A549 (cell line): ENCODE measurements around the gene GLRX3.

Experiments
- CEBPB ChIP-seq, 2 experiments: fragments of >200 bp in 1 of 2; sonication (Bioruptor Twin) in 1 of 2; formaldehyde crosslinking in 1 of 2; IDR thresholded peaks; 2 replicates each; pipeline ENCODE4 v1.6.1; 2012 to 2016
- EP300 ChIP-seq, 2 experiments: fragments of >200 bp; sonication (Bioruptor Twin); formaldehyde crosslinking; IDR thresholded peaks; 2 replicates in 1 of 2; 3 replicates in 1 of 2; pipeline ENCODE4 v1.6.1; 2016 to 2017
- MYC ChIP-seq: IDR thresholded peaks from 2 replicates; pipeline ENCODE4 v1.6.1; 2012; ENCODE audit warnings: mild to moderate bottlenecking, inconsistent platforms, low read length, improper control_type of control experiment, borderline replicate concordance
- PBX3 ChIP-seq: IDR thresholded peaks from 2 replicates; pipeline ENCODE4 v1.6.1; 2012
- POLR2A ChIP-seq: IDR thresholded peaks from 2 replicates; pipeline ENCODE4 v1.6.1; 2012; ENCODE audit warnings: mild to moderate bottlenecking, low read length
- RFX5 ChIP-seq: fragments of 450-650 bp; IDR thresholded peaks from 2 replicates; pipeline ENCODE4 v1.7.1; 2014; ENCODE audit warnings: antibody characterized with exemption, mild to moderate bottlenecking, moderate library complexity
- ZFP36 ChIP-seq: fragments of 450-650 bp; IDR thresholded peaks from 2 replicates; pipeline ENCODE4 v1.6.1; 2014; ENCODE audit warnings: borderline replicate concordance; ENCODE audit not compliant: partially characterized antibody
- TF ChIP-seq, protein P1 (sequence below): fragments of >200 bp; sonication (Bioruptor Twin); formaldehyde crosslinking; IDR thresholded peaks from 3 replicates; pipeline ENCODE4 v1.5.1; 2016

DNA sequence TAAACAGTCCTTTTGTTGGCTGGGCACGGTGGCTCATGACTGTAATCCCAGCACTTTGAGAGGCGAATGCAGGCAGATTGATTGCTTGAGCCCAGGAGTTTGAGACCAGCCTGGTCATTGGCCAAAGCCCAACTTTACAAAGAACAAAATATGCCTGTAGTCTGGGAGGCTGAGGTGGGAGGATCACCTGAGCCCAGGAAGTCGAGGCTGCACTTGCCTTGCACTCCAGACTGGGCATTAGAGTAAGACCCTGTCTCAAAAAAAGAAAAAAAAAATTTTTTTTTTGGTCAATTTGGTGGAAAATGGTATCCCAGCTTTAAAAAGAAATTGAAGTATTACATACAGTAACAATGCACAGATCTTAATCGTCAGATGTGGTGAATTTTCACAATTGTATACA lies 4.8 kb downstream of the GLRX3 start:
- TF ChIP-seq RFX5 (no peak), PBX3 (no peak), POLR2A (no peak), CEBPB (IDR thresholded peaks at IDR 0.05) (no peak), ZFP36 (no peak), EP300 (IDR thresholded peaks at IDR 0.05) (no peak), MYC (no peak)
- TF ChIP-seq, protein P1, sequence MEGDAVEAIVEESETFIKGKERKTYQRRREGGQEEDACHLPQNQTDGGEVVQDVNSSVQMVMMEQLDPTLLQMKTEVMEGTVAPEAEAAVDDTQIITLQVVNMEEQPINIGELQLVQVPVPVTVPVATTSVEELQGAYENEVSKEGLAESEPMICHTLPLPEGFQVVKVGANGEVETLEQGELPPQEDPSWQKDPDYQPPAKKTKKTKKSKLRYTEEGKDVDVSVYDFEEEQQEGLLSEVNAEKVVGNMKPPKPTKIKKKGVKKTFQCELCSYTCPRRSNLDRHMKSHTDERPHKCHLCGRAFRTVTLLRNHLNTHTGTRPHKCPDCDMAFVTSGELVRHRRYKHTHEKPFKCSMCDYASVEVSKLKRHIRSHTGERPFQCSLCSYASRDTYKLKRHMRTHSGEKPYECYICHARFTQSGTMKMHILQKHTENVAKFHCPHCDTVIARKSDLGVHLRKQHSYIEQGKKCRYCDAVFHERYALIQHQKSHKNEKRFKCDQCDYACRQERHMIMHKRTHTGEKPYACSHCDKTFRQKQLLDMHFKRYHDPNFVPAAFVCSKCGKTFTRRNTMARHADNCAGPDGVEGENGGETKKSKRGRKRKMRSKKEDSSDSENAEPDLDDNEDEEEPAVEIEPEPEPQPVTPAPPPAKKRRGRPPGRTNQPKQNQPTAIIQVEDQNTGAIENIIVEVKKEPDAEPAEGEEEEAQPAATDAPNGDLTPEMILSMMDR, result no peak
